ENCODE results near the gene VMP1.

GRCh38 chr17:59699786-59700185 lies 7.7 kb upstream of the VMP1 start:
- TF ChIP-seq ATF1 (CRISPR knock-in tag; IDR thresholded peaks at IDR 0.05) (no peak), TEAD4 (CRISPR knock-in tag; IDR thresholded peaks at IDR 0.05) (no peak), NFATC4 (CRISPR knock-in tag; IDR thresholded peaks at IDR 0.05) (no peak), JUN (CRISPR knock-in tag; IDR thresholded peaks at IDR 0.05) (no peak), AR (CRISPR knock-in tag; IDR thresholded peaks at IDR 0.05) (no peak), ZSCAN18 (CRISPR knock-in tag; IDR thresholded peaks at IDR 0.05) (no peak), CTCF (IDR thresholded peaks at IDR 0.05) (no peak)

All from WTC11 (cell line).